HG02938 (cell line): ENCODE measurements around the gene FOXI1.
"Not testable (repeated sequence)": the region's sequence is repeated elsewhere in the genome, so short reads cannot be mapped to it uniquely, and the experiment has no call there.

Experiments used
- ATAC-seq: cut with Tn5 transposase; IDR thresholded peaks from one replicate; pipeline ENCODE4 v1.9.1; 2021; ENCODE audit warnings: mild to moderate bottlenecking, moderate library complexity; ENCODE audit not compliant: unreplicated experiment

FOXI1 gene

DNA sequence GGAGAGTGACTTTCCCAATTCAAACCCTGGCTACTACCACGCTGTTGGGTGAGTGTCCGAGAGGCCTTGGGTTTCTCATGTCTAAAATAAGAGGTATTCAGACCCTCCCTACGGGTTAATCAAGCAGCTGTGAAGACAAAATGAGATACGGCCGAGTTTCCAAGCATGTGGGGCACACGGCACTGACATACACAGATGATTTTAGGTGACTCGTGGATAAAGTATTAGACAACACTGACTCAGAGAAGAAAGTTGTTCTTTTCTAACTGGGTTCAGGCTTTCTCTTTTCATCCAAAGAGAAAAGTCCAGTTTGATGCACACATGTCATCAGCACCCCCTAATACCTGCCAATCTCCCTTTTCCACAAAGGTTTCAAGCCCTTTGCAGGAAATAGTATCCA, 15.6 kb downstream of the FOXI1 start:
- ATAC-seq = no peak

DNA sequence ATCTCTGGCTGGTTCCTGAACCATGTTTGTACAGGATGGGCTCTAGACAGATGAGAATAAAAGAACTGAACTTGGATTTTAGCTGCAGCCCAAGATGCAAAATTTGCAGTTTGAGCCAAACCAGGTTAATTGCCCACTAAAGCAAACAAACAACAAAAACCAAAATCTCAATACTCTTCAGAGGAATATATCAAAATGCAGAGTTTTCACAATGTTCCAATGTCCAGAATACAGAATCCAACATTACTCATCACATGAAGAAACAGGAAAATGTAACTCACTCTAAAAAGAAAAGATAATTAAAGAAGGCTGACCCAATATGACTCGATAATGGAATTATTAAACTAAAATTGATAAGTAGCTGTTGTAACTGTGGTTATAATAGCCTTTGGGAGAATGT, 20.4 kb downstream of the FOXI1 start:
- ATAC-seq = no peak

DNA sequence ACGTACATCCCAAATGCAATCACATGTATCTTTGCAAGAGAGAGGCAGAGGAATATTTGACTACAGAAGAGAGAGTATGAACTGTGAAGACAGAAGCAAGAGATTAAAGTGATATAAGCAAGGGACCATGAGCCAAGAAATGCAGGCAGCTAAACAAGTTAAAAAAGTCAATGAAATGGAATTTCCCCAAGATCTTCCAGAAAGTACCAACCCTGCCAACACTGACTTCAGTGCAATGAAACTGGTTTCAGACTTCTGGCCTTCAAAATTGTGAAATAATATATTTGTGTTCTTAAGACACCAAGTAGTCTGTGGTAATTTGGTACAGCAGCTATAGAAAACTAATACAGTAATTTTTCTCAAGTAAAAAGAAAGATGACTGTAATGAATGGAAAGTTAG, 20.9 kb downstream of the FOXI1 start:
- no peak for ATAC-seq

DNA sequence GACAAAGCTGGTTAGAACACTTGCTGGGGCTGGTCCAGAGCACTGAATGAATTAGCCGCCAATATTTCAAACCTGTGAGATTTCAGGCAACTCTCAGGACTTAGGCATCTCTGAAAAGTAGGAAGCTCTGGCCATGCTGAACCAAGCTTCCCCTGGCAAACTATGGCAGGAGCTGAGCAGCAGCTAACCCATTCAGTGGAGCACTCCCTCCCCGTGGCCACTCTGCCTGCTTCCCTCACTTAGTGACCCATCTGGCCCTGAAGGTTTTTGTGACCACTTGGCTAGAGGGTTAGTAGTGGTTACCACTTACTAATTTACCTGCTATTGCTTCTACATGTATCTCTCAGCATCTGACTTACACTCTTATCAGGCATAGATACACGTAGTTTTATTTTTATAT, 25.5 kb downstream of the FOXI1 start:
- no peak for ATAC-seq

DNA sequence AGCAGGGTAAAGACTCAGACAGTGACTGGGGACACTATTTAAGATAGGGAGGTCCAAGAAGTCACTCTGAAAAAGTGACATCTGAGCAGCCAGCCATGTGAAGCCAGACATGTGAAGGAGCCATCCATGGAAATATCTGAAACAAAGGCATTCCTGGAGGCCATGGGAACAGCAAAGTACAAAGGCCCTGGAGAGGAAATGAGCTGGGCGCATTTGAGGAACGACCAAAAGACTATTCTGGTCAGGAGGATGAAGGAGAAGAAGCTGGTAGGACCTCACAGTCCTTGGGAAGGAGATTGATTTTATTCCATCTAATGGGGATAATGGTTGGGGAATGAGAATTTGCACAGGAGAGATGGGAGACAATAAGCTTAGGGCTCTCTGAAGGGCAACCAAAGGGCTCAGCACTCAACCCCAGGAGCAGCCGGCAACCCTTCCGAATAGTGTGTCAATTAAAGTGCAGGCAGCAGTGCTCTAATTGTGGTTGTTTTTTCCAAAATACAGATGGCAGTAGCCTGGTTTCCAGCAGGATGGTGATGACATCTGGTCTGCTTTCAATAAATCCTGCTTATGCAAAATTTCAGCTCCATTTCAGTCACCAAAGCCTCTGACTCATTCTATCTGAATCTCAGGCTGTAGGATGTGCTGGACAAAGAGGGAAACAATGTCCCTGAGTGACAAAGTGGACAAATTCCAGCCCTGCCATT, 26.7 kb downstream of the FOXI1 start:
- no peak for ATAC-seq

DNA sequence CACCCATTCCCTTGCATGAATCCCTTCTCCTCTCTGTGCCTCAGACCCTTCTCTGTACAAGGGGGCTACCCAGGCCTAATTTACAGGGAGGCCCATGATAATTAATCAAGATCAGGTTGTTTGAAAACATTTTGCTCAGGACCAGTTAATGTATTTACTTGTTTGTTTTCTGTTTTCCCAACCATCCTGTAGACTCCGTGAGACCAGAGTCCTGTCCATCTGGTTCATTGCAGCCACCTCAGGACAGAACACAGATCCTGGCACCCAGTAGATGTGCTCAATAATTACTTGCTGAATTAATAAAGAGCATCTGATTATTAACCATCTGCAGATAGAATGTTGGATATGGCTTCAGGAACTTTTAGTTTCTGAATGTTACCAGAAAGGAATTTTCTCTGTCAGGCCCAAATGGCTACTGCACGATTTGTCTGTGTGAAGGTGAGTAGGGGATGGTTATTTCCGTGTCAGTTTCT, 27.3 kb downstream of the FOXI1 start:
- no peak for ATAC-seq

DNA sequence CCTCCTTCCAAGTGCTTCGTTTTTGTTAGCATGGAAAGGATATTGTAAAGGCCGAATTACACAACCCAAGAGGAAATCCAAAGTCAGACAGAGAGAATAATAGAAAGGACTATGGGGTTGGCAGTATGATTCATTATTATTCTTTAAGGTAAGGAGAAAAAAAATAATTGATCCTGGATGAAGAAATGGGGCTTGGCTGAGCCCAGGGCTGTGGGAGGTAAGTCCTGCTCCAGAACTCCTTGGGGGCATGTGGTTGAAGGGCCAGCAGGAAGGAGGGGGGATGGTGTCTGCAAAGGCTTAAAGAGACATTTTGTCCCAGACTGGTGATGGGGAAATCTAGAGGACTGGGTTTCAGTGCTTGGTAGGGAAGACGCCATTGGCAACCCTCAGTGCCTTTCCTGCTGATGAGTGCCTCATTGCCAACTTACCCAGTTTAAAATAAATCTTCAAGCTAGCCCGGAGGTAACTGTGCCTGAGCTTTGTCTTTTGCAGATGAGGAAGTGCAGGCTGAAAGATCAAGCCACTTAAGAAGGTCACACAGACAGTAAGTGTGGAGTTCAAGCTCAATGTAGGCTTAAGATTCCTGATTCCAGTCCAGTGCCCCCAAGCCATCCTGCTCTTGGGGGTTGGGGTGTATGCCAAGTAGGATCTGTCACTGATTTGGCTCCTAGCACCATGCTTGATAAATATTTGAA, 30.2 kb downstream of the FOXI1 start:
- ATAC-seq = no peak

DNA sequence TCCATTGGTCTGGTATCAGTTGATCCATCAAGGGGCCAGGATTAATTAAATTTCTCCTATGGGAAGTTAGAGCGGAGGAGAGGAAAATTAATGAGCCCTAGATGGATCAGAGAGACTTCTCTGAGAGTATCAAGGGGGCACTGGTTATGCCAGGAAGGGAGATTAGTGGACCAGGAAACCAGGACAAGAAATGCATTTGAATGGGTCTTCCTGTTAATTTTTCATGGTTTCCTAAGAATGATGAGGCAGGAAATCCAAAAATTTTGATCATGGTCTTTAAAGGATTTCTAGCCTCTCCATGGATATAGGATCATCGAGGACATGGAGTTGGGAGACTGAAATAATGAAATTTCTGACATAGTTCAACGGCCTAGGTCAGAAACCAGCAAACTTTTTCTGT, 30.8 kb downstream of the FOXI1 start:
- no peak for ATAC-seq

DNA sequence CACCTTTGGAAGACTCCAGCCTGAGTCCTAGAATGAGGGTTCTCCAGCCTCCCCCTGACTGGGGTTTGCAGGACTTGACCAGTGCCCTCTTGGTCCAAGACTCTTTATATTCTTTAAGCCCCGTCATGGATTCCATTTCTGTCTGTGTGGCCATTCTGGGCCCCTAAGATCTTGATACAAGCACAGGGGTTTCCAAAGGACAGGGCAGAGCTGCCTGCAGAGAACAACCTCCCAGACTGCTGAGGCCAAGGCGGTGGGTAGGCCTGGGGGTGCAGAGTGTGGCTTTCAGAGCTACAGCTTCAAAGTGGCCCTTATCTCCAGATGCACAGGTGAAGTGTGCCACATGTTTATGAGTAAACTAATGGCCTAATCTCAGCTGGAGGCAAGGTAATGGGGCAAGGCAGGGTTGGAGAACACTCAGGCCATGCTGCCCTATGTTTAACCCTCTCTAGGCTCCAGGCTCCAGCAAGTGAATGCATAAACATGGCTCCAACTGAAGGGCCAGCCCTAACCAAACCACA, 32.1 kb downstream of the FOXI1 start:
- ATAC-seq = no peak

DNA sequence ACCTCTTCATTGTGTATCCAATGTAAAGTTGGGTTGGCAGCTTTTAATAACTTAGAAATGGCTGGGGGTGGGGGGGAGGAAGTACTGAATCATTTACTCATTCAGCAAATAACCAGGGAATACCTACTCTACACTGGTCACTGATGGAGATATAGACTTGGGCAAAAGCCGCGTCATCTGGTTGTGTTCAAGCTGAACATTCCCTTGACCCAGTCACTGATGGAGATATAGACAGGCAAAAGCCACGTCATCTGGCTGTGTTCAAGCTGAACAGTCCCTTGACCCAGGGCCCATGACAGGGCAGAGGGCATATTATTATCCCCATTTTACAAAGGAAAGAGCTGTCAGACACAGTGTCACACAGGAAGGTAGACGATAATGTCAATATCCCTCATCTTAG, 32.6 kb downstream of the FOXI1 start:
- no peak for ATAC-seq

DNA sequence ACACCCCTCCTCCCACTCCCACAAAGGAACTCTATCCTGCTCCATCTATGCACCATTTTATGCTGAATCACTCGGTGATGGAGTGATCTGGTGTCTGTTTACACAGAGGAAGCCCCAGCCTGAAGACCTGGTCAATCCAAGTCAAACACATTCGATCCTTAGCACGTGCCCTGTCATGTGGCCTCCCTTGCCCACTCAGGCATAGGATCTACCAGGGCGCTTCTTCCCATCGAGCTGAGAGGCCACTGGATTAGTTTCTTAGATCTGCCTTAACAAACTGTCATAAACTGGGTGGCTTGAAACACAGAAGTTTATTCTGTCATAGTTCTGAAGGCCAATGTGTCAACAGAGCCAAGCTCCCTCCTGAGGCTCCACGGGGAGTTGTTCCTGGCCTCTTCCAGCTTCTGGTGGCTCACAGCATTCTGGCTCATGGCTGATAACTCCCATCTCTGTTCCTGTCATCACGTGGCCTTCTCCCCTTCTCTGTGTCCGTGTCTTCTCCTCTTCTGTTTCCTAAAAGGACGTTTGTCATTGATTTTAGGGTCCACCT, 34.2 kb downstream of the FOXI1 start:
- ATAC-seq = no peak

DNA sequence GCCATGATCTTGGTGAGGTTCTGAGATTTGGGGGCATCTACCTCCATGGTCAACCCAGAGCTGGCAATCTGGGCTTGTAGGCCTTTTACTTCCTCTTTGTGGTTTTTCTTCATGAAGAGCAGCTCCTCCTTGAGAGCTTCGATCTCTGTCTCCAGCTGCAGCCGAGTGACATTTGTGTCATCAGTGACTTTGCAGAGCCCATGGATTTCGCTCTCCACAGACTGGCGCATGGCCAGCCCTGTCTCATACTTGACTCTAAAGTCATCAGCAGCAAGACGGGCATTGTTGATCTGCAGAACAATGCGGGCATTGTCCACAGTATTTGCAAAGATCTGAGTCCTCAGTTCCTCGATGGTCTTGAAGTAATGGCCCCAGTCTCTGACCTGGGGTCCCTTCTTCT, 35.5 kb downstream of the FOXI1 start:
- ATAC-seq = not testable (repeated sequence)

DNA sequence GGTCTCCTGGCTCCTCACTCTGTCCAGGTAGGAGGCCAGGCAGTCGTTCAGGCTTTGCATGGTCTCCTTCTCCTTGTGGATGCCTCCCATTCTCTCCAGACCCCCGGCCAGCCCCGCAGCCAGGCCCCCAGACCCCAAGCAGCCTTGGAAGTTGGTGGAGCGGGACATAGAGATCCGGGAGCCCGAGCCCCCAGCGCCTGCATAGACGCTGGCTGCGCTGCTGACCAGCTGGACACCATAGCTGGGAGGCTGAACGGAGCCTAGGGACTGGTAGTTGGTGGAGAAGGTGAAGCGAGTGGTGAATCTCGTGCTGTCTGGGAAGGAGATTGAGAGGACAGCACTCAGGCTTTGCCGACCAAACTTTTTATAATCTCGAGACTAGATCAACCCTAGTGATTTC, 35.9 kb downstream of the FOXI1 start:
- ATAC-seq = no peak

DNA sequence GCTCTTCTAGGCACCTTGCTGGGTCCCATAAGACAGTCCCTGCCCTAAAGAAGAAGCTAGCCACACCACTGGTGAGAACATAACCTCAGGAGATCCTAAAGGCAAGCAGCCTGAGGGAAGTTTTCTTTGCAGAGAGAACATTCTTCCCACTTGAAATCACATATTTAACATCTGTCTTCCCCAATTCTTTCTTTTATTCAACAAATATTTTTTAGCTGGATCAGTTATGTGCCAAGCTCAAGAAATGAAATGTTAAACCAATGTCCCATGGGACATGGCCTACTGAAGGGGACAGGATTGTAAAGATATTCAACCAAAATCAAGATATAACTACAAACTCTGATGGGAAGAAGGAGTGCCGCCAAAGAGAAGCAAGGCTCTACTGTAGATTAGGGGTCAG, 36.5 kb downstream of the FOXI1 start:
- no peak for ATAC-seq

DNA sequence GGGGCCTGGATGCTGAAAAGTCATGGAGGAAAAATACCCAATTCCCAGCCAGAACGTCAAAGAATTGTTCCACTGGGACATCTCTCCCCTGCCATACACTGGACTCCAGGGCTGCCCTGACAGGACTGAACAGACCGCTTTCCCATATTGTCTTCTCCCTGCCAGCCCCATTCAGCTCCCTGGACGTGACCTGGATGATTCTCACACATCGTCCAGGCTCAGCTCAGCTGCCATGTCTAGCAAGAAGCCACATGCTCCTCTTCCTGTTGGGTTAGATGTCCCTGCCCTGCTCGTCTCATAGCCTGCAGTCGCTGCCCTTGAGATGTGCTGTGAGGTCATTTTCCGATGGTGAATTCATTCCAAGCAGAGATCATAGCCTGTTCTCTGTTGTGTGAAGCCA, 37.4 kb downstream of the FOXI1 start:
- no peak for ATAC-seq

DNA sequence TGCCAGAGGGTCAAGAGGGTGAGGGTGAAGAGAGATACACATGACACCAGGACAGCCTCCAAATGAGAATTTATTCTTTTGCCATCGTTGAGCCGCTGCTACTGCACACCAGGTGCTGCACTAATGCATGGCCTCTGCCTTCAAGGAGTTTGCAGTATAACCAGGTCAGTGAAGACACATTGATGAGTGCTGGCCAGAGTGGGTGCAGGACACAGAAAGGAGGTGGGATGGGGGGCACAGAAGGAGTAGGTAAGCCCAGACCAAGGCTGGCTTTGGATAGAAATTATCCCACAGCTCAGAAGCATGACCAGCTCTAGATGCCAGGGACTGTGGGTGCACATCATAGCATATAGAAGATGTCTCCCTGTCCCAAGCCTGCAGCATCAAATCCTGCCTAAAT, 38.0 kb downstream of the FOXI1 start:
- no peak for ATAC-seq

DNA sequence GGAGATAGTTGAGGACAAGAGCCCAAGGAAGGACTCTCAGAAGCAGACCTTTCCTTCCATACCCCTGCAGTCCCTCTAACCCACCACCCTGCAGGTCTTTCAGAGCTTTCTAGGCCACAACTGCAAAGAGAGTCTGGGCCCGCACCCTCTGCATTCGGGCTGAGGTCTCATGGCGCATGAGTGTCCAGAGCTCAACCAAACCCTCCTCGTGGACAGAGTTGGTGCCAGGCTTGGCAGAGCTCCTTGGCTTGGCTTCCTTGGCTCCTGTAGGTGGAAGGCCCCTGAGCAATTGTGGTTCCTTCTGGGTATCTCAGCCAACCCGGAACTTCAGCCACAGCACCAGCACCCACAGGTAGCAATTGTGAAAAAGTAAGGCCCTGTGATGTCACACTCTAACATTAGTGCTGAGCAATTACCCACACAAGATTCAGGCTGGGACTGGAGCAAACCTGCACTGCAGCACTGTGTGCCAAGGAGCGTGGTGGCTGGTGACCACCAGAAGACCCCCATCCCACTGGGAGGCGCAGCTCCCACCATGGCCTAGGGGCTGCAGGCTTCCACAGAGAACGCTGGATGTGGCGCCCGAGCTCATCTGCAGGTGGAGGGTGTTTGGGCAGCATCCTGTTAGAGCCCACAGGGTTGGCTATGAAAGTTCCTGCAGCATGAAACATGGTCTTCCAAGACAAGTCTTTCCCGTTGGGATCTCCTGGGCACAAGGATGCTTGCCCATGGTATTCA, 38.8 kb downstream of the FOXI1 start:
- no peak for ATAC-seq

DNA sequence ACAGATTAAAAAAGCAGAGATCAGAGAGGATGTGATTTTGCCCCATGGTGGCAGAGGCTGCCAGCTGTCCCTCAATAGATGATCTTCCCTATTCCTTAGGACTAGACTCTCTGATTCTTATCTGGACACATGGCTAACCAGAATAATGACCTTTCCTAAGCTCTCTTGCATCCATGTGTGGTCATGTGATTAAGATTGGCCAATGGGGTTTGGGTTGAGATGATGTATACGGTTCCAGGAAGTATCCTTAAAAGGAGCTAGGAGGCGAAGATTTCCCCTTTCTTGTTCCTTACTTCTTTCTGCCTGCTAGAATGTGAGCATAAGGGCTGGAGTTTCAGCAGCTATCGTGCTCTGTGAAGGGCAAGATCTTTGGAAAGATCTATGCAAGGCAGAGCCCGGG, 39.8 kb downstream of the FOXI1 start:
- no peak for ATAC-seq

DNA sequence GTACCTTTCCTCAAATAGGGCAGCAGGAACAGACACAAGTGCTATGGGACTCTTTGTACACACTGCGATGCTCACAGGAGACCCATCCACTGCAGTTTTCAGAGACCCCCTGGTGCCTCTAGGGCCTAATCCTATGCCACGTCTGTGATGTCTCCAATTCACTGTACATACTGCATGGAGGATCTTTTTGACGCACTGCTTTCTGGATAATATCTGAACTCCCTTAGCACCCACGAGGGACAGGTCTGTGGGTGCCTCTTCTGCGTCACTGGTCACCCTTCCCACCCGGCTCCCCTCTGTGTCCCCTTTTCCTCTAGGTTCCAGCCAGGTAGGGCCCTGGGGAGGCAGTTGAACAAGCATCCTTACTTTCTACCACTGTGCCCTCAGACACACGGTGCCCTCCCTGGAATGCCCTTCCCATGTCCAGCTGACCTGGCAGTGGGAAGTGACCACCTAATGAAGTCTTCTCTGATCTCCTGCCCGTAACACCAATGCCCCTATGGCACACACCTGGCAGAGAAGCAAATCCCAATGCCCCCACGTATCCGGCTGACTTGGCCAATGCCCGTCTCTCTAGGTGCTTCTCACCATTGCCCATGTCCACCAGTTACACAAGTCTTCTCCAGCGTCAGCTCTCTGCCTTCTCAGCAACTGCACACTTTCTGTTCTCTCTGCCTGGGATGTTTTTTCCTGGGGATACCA, 41.5 kb downstream of the FOXI1 start:
- ATAC-seq = no peak

DNA sequence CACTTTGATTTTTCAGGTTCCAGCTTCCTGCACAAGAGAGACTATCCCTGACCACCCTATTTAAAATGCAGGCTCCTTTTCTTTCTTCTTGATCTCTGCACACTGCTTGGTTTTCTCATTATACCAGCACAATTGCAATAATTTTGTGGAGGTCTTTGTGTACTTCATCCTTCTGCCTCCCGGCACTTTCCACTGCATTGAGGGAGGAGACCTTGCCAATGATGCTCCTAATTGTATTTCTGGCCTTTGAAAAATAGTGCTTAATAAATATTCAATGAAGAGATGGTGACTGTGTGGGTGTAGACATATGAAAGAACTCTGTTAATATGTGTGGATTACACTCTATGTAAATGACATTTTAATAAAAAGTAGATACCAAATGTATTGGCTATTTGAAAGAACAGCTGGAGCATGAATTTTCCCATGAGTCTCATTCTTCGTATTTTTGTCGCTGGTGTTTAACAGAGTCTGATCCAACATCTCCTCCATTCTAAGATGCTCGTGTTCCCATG, 42.1 kb downstream of the FOXI1 start:
- ATAC-seq = no peak
